Measurements from ENCODE around the gene MBNL3.

The MBNL3 gene

GRCh38 chrX:132382068-132382467 is 106.8 kb downstream of the MBNL3 start:
- no peaks in the 10 kb centered on the region for H3K27me3 ChIP-seq
- H3K27ac ChIP-seq: no peak overlapping the region
- TF ChIP-seq, protein P1, sequence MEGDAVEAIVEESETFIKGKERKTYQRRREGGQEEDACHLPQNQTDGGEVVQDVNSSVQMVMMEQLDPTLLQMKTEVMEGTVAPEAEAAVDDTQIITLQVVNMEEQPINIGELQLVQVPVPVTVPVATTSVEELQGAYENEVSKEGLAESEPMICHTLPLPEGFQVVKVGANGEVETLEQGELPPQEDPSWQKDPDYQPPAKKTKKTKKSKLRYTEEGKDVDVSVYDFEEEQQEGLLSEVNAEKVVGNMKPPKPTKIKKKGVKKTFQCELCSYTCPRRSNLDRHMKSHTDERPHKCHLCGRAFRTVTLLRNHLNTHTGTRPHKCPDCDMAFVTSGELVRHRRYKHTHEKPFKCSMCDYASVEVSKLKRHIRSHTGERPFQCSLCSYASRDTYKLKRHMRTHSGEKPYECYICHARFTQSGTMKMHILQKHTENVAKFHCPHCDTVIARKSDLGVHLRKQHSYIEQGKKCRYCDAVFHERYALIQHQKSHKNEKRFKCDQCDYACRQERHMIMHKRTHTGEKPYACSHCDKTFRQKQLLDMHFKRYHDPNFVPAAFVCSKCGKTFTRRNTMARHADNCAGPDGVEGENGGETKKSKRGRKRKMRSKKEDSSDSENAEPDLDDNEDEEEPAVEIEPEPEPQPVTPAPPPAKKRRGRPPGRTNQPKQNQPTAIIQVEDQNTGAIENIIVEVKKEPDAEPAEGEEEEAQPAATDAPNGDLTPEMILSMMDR (IDR thresholded peaks at IDR 0.05): no peak
- no peaks in the 10 kb centered on the region for H3K9me3 ChIP-seq
- no peaks in the 10 kb centered on the region for H3K4me1 ChIP-seq (ENCODE audit: control insufficient read depth in 1 of 2, insufficient read depth in 1 of 2, low read depth in 1 of 2, low read length in 1 of 2)
- no peaks in the 10 kb centered on the region for H3K36me3 ChIP-seq
- H3K4me3 ChIP-seq (ENCODE audit: low read depth in 1 of 2, low read length in 1 of 2): no peak overlapping the region

DNA sequence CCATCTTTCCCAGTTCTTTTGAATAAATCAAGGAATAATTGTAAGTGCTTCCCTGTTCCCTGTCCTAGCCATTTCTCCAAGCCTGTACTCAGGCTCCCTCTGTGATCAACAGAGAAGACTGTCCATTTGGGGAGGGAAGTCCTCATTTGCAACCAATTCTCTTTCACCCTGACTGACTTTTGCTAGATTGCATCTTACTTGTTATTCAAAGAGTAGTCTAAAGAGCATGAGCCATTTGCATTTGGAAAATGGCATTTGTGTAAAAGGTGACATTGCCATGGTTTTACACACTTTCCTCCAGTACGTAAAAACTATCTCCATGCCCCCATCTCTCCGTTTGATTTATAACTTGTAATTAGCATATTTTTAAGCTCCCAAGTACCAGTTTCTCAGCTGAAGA is 110.6 kb downstream of the MBNL3 start:
- no peaks in the 10 kb centered on the region for H3K27me3 ChIP-seq
- TF ChIP-seq, protein P1 (IDR thresholded peaks at IDR 0.05): no peak
- no peaks in the 10 kb centered on the region for H3K36me3 ChIP-seq
- H3K4me1 ChIP-seq (ENCODE audit: control insufficient read depth in 1 of 2, insufficient read depth in 1 of 2, low read depth in 1 of 2, low read length in 1 of 2): no peaks in the 10 kb centered on the region
- H3K9me3 ChIP-seq: no peaks in the 10 kb centered on the region
- H3K4me3 ChIP-seq (ENCODE audit: low read depth in 1 of 2, low read length in 1 of 2): no peak overlapping the region
- H3K27ac ChIP-seq: no peak overlapping the region

DNA sequence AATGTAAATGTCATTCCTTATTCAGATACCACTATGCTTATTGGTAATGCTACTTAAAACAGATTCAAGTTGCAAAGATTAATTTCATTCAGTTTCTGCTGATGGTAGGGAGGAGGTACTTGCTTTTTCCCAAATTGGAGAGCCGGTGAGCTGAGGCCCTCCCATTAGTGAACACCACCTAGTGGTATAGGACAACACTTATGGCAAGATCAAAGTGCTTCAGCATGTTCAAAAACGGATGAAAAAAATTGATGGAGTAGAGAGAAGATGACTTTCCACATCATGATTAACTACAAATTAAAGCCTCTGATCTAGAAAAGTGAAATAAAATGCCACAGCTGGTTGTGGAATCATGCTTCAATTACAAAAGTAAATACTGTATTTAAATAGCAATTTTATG is 112.9 kb downstream of the MBNL3 start:
- H3K9me3 ChIP-seq: no peaks in the 10 kb centered on the region
- TF ChIP-seq, protein P1 (IDR thresholded peaks at IDR 0.05): no peak
- no peaks in the 10 kb centered on the region for H3K27me3 ChIP-seq
- no peak overlapping the region for H3K4me3 ChIP-seq (ENCODE audit: low read depth in 1 of 2, low read length in 1 of 2)
- no peak overlapping the region for H3K27ac ChIP-seq
- no peaks in the 10 kb centered on the region for H3K36me3 ChIP-seq
- H3K4me1 ChIP-seq (ENCODE audit: control insufficient read depth in 1 of 2, insufficient read depth in 1 of 2, low read depth in 1 of 2, low read length in 1 of 2): no peaks in the 10 kb centered on the region

- Histone ChIP-seq H3K27me3 (no peaks in the 10 kb centered on the region), H3K4me3 (ENCODE audit: low read depth in 1 of 2, low read length in 1 of 2) (no peak overlapping the region), H3K27ac (no peak overlapping the region), H3K9me3 (no peaks in the 10 kb centered on the region), H3K36me3 (no peaks in the 10 kb centered on the region), H3K4me1 (ENCODE audit: control insufficient read depth in 1 of 2, insufficient read depth in 1 of 2, low read depth in 1 of 2, low read length in 1 of 2) (no peaks in the 10 kb centered on the region)
- TF ChIP-seq, protein P1 (IDR thresholded peaks at IDR 0.05): no peak
Observed at GRCh38 chrX:132373610-132374009, 115.2 kb downstream of the MBNL3 start.

GRCh38 chrX:132369617-132370326 is 119.1 kb downstream of the MBNL3 start:
- H3K9me3 ChIP-seq: no peaks in the 10 kb centered on the region
- H3K4me1 ChIP-seq (ENCODE audit: control insufficient read depth in 1 of 2, insufficient read depth in 1 of 2, low read depth in 1 of 2, low read length in 1 of 2): no peaks in the 10 kb centered on the region
- H3K27me3 ChIP-seq: no peaks in the 10 kb centered on the region
- no peak overlapping the region for H3K27ac ChIP-seq
- H3K36me3 ChIP-seq: no peaks in the 10 kb centered on the region
- TF ChIP-seq, protein P1 (IDR thresholded peaks at IDR 0.05): no peak
- no peak overlapping the region for H3K4me3 ChIP-seq (ENCODE audit: low read depth in 1 of 2, low read length in 1 of 2)
